ENCODE results near the gene GAB2.

Gene GAB2

DNA sequence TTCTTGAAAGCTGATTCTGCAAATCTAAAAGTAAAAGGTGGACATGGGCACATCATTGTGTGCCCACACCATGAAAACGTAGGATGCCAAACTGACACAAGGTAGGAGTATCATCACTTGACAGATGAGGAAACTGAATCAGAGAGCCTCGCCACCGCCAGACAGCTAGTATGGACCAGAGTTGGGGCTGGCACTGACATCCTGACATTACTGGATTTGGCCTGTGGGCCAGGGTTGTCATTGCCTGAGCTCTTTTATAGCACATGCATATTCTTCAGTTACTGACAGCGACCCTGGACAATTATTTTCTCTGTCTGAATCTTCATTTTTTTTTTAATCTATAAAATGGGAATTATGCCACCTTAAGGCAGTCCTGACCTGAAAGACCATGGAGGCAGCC lies 212.4 kb downstream of the GAB2 start:
- no peak overlapping the region for H3K27ac ChIP-seq (ENCODE audit: low read length)
- H3K4me1 ChIP-seq (ENCODE audit: insufficient read depth, low read length): peaks cover 42% of the 10 kb centered on the region
- no peak overlapping the region for H3K4me3 ChIP-seq (ENCODE audit: low read depth in 1 of 2, low read length in 2 of 2)
- no peak for ATAC-seq (ENCODE audit: insufficient read depth, low read depth)
- no peaks in the 10 kb centered on the region for H3K79me2 ChIP-seq (ENCODE audit: insufficient read depth, low read length)
- H2AFZ ChIP-seq (ENCODE audit: low read depth, low read length): no peak overlapping the region
- H3K36me3 ChIP-seq (ENCODE audit: insufficient read depth, low read length): peaks cover 29% of the 10 kb centered on the region
- no peak overlapping the region for H3K4me2 ChIP-seq (ENCODE audit: insufficient read depth, low read length)
- no peaks in the 10 kb centered on the region for H3K27me3 ChIP-seq (ENCODE audit: insufficient read depth, low read length, poor library complexity)
- no peak overlapping the region for H3K9ac ChIP-seq (ENCODE audit: low read depth, low read length)
- TF ChIP-seq EZH2 (IDR thresholded peaks at IDR 0.05; ENCODE audit: borderline replicate concordance, low read depth, low read length, severe bottlenecking): no peak
- TF ChIP-seq, protein P1, sequence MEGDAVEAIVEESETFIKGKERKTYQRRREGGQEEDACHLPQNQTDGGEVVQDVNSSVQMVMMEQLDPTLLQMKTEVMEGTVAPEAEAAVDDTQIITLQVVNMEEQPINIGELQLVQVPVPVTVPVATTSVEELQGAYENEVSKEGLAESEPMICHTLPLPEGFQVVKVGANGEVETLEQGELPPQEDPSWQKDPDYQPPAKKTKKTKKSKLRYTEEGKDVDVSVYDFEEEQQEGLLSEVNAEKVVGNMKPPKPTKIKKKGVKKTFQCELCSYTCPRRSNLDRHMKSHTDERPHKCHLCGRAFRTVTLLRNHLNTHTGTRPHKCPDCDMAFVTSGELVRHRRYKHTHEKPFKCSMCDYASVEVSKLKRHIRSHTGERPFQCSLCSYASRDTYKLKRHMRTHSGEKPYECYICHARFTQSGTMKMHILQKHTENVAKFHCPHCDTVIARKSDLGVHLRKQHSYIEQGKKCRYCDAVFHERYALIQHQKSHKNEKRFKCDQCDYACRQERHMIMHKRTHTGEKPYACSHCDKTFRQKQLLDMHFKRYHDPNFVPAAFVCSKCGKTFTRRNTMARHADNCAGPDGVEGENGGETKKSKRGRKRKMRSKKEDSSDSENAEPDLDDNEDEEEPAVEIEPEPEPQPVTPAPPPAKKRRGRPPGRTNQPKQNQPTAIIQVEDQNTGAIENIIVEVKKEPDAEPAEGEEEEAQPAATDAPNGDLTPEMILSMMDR (IDR thresholded peaks at IDR 0.05; ENCODE audit: borderline replicate concordance, extremely low read depth, low read length, poor library complexity, severe bottlenecking): no peak
- DNase-seq: no peak
- no peaks in the 10 kb centered on the region for H4K20me1 ChIP-seq (ENCODE audit: insufficient read depth, low read length)
- no peaks in the 10 kb centered on the region for H3K9me3 ChIP-seq (ENCODE audit: insufficient read depth, low read length, severe bottlenecking)

DNA sequence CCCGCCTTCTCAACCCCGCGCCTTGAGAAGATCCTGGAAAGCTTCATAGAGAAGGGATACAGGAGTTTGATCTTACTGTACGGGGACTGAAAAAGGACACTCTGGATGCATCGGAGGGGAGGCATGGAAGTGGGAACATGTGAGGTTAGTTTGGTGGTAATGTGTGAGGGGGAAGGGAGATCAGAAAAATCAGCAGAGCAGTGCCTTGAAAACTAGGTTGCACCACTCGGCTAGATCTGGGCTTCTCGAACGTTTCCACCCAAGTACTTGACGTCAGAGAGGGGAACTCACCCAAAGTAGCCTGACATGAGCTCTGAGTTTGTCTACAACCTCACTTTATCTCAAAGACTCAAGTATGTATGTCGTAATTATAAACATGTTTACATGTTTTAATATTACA lies 214.4 kb downstream of the GAB2 start:
- peak overlapping the region; percentile 75 for H3K4me2 ChIP-seq (ENCODE audit: insufficient read depth, low read length)
- H3K27ac ChIP-seq (ENCODE audit: low read length): peak overlapping the region; percentile 94
- H3K9ac ChIP-seq (ENCODE audit: low read depth, low read length): peak overlapping the region; percentile 53
- peak; percentile 54 for DNase-seq
- peak overlapping the region in 1 of 2 experiments; percentile 51; a peak in 2 of 4 replicates for H3K4me3 ChIP-seq (ENCODE audit: low read depth in 1 of 2, low read length in 2 of 2)
- peak overlapping the region; percentile 69 for H2AFZ ChIP-seq (ENCODE audit: low read depth, low read length)
- no peaks in the 10 kb centered on the region for H3K79me2 ChIP-seq (ENCODE audit: insufficient read depth, low read length)
- no peaks in the 10 kb centered on the region for H3K27me3 ChIP-seq (ENCODE audit: insufficient read depth, low read length, poor library complexity)
- H4K20me1 ChIP-seq (ENCODE audit: insufficient read depth, low read length): no peaks in the 10 kb centered on the region
- H3K36me3 ChIP-seq (ENCODE audit: insufficient read depth, low read length): peaks cover 40% of the 10 kb centered on the region
- peaks cover 44% of the 10 kb centered on the region for H3K4me1 ChIP-seq (ENCODE audit: insufficient read depth, low read length)
- peak; percentile 50 for ATAC-seq (ENCODE audit: insufficient read depth, low read depth)
- H3K9me3 ChIP-seq (ENCODE audit: insufficient read depth, low read length, severe bottlenecking): no peaks in the 10 kb centered on the region
- TF ChIP-seq, protein P1 (IDR thresholded peaks at IDR 0.05; ENCODE audit: borderline replicate concordance, extremely low read depth, low read length, poor library complexity, severe bottlenecking): no peak
- TF ChIP-seq EZH2 (IDR thresholded peaks at IDR 0.05; ENCODE audit: borderline replicate concordance, low read depth, low read length, severe bottlenecking): no peak

DNA sequence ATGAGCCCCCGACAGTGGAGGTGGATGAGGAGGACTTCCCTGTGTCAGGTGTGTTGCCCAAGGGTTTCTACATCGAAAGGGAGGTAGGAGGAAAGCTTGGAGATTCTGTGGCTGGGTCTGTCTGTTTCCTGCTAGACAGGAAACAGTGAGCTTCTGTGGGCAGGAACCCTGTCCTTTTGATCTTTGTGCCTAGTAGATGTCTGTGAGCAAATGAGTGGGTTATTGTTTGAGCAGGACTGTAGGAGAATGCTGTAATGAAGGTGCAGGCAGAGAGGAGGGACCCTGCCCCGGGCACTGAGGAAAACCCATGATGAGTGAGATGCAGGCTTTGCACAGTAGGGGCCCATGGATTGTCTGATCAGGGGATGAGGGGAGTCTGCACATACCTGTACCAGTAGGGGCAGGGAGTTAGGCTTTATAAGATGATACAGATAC lies 214.9 kb downstream of the GAB2 start:
- Histone ChIP-seq H3K4me1 (ENCODE audit: insufficient read depth, low read length) (peaks cover 44% of the 10 kb centered on the region), H3K4me2 (ENCODE audit: insufficient read depth, low read length) (peak overlapping the region; percentile 75), H4K20me1 (ENCODE audit: insufficient read depth, low read length) (no peaks in the 10 kb centered on the region), H3K36me3 (ENCODE audit: insufficient read depth, low read length) (peaks cover 42% of the 10 kb centered on the region), H3K27ac (ENCODE audit: low read length) (peak overlapping the region; percentile 94), H3K9ac (ENCODE audit: low read depth, low read length) (peak overlapping the region; percentile 53), H2AFZ (ENCODE audit: low read depth, low read length) (peak overlapping the region; percentile 69), H3K9me3 (ENCODE audit: insufficient read depth, low read length, severe bottlenecking) (no peaks in the 10 kb centered on the region), H3K27me3 (ENCODE audit: insufficient read depth, low read length, poor library complexity) (no peaks in the 10 kb centered on the region), H3K79me2 (ENCODE audit: insufficient read depth, low read length) (no peaks in the 10 kb centered on the region), H3K4me3 (ENCODE audit: low read depth in 1 of 2, low read length in 2 of 2) (peak overlapping the region in 1 of 2 experiments; percentile 51; a peak in 2 of 4 replicates)
- no peak for TF ChIP-seq EZH2 (IDR thresholded peaks at IDR 0.05; ENCODE audit: borderline replicate concordance, low read depth, low read length, severe bottlenecking)
- TF ChIP-seq, protein P1 (IDR thresholded peaks at IDR 0.05; ENCODE audit: borderline replicate concordance, extremely low read depth, low read length, poor library complexity, severe bottlenecking): peak; percentile 9
- ATAC-seq (ENCODE audit: insufficient read depth, low read depth) (peak; percentile 97), DNase-seq (peak; percentile 84)

All from DND-41 (cell line).